K562 (cell line): ENCODE measurements around the gene RBBP7. TPM values are rescaled to one million over a fixed set of nuclear protein-coding genes. Genes with fewer than 3 reads are reported as not detected.

Experiments used
- ATAC-seq: fragments of 200-7000 bp; cut with Tn5 transposase; 3 replicates; pipeline ENCODE4 v1.9.1; 2020; ENCODE audit warnings: moderate library complexity
- BruUV-seq: library from RNA; stranded (reverse); fragments of 400-500 nt; replicated peaks from 2 replicates; lab custom pipeline; 2021; lab: Mats Ljungman, UMichigan
- CTCF ChIA-PET: fragments of 300-600 bp; formaldehyde crosslinking; extraction: SDS; loops from one replicate; lab custom pipeline; 2021; ENCODE audit warnings: low intra/inter-chr PET ratio; lab: Yijun Ruan, JAX
- POLR2A ChIA-PET: fragments of 300-600, 350-650 bp; sonication (Branson Sonifier 250); formaldehyde crosslinking; extraction: SDS; loops from one replicate; lab custom pipeline; 2021; ENCODE audit warnings: antibody characterized with exemption, inconsistent platforms; lab: Yijun Ruan, JAX
- DNase-seq, 4 experiments: peaks; one replicate each; pipeline versions ENCODE4 v3.0.0 to v3.0.0-alpha.2; 2011 to 2018; ENCODE audit warnings: low spot score in 3 of 4, mixed read lengths in 3 of 4; ENCODE audit errors: extremely low read depth in 1 of 4
- FAIRE-seq: peaks from 2 replicates; lab custom pipeline; 2011; peaks lifted over from hg19 to GRCh38; lab: Jason Lieb, UNC
- H2AFZ ChIP-seq: 2 replicates; pipeline ENCODE4 v1.6.0; 2011; ENCODE audit warnings: low read depth, low read length, control low read depth, inconsistent platforms
- H3K27ac ChIP-seq: fragments of 200-600 bp; 3 replicates; pipeline ENCODE4 v1.8.0; 2011; ENCODE audit warnings: low read depth, mild to moderate bottlenecking, control low read depth, inconsistent platforms, low read length, moderate library complexity, mixed read lengths; ENCODE audit errors: extremely low read depth
- H3K27me3 ChIP-seq, 2 experiments: fragments of 300-600 bp in 1 of 2; 2 replicates in 1 of 2; 3 replicates in 1 of 2; pipeline versions ENCODE4 v1.6.0 to v1.8.0; 2011; ENCODE audit warnings: inconsistent platforms in 2 of 2, low read length in 2 of 2, mild to moderate bottlenecking in 1 of 2, mixed read lengths in 1 of 2, moderate library complexity in 1 of 2; ENCODE audit not compliant: control insufficient read depth in 2 of 2, insufficient read depth in 2 of 2
- H3K36me3 ChIP-seq: fragments of 300-600 bp; 3 replicates; pipeline ENCODE4 v1.8.0; 2011; ENCODE audit warnings: mild to moderate bottlenecking, low read length, inconsistent platforms; ENCODE audit not compliant: control insufficient read depth, insufficient read depth
- H3K4me1 ChIP-seq, 2 experiments: fragments of 200-600 bp in 1 of 2; replicated peaks in 1 of 2; 2 replicates in 1 of 2; 3 replicates in 1 of 2; pipeline versions ENCODE4 v1.5.1 to v1.8.0; 2011; ENCODE audit warnings: inconsistent platforms in 2 of 2, low read length in 2 of 2, mild to moderate bottlenecking in 1 of 2, mixed read lengths in 1 of 2, moderate library complexity in 1 of 2; ENCODE audit not compliant: control insufficient read depth in 2 of 2, insufficient read depth in 2 of 2
- H3K4me2 ChIP-seq: 2 replicates; pipeline ENCODE4 v1.6.1; 2011; ENCODE audit warnings: low read length, control low read depth, inconsistent platforms, mixed read lengths; ENCODE audit not compliant: insufficient read depth
- H3K4me3 ChIP-seq: fragments of 200-600 bp; sonication (generic), shearing (Covaris generic); 2 replicates; pipeline ENCODE4 v1.5.1; 2016; ENCODE audit warnings: control low read depth, inconsistent platforms
- H3K79me2 ChIP-seq: fragments of 200-600 bp; 3 replicates; pipeline ENCODE4 v1.8.0; 2011; ENCODE audit warnings: low read length, inconsistent platforms; ENCODE audit not compliant: control insufficient read depth, insufficient read depth
- H3K9ac ChIP-seq, 2 experiments: 2 replicates each; pipeline versions ENCODE4 v1.6.0 to v1.6.1; 2011; ENCODE audit warnings: low read depth in 2 of 2, low read length in 2 of 2, control low read depth in 1 of 2, inconsistent platforms in 1 of 2, mild to moderate bottlenecking in 1 of 2, mixed read lengths in 1 of 2; ENCODE audit not compliant: insufficient read depth in 1 of 2
- H3K9me1 ChIP-seq: one replicate; pipeline ENCODE4 v1.6.0; 2011; ENCODE audit warnings: inconsistent platforms, mild to moderate bottlenecking, low read length, moderate library complexity; ENCODE audit not compliant: control insufficient read depth, insufficient read depth
- H3K9me3 ChIP-seq: replicated peaks from 2 replicates; pipeline ENCODE4 v1.5.1; 2011; ENCODE audit warnings: low read depth, low read length, inconsistent platforms; ENCODE audit not compliant: control insufficient read depth, insufficient read depth
- H4K20me1 ChIP-seq: replicated peaks from 2 replicates; pipeline ENCODE4 v1.6.1; 2011; ENCODE audit warnings: low read length, inconsistent platforms, mixed read lengths; ENCODE audit not compliant: control insufficient read depth, insufficient read depth
- CEBPB ChIP-seq: fragments of 450-650 bp; IDR thresholded peaks from 2 replicates; pipeline ENCODE4 v1.6.1; 2016; ENCODE audit warnings: missing genetic modification characterization, missing compliant biosample characterization
- GATAD2A ChIP-seq: fragments of 450-650 bp; IDR thresholded peaks from 2 replicates; pipeline ENCODE4 v1.6.1; 2017
- KAT7 ChIP-seq: sonication (generic); formaldehyde crosslinking; IDR thresholded peaks from 2 replicates; pipeline ENCODE4 v1.8.0; 2022; ENCODE audit warnings: missing genetic modification reagents, mild to moderate bottlenecking, borderline replicate concordance
- KDM1A ChIP-seq, 2 experiments: fragments of 450-650 bp; IDR thresholded peaks; 2 replicates each; pipeline ENCODE4 v1.6.1; 2016; ENCODE audit warnings: mild to moderate bottlenecking in 2 of 2
- KDM5B ChIP-seq: fragments of 200-600 bp; sonication (generic); IDR thresholded peaks from 2 replicates; pipeline ENCODE4 v1.6.1; 2012; ENCODE audit warnings: low read depth, mild to moderate bottlenecking, moderate library complexity, low read length, control low read depth, inconsistent platforms; ENCODE audit not compliant: insufficient replicate concordance
- NCOA1 ChIP-seq: fragments of 450-650 bp; IDR thresholded peaks from 2 replicates; pipeline ENCODE4 v1.6.1; 2016; ENCODE audit warnings: low read depth
- OTX1 ChIP-seq: fragments of 450-650 bp; formaldehyde crosslinking; IDR thresholded peaks from 2 replicates; pipeline ENCODE4 v1.4.0; 2022; ENCODE audit warnings: mild to moderate bottlenecking
- PHB ChIP-seq: fragments of 250-450 bp; sonication (Bioruptor Pico); IDR thresholded peaks from 2 replicates; pipeline ENCODE4 v1.5.0; 2021
- RAD21 ChIP-seq, 2 experiments: fragments of 250-450 bp in 1 of 2; fragments of 450-650 bp in 1 of 2; sonication (Bioruptor Pico) in 1 of 2; formaldehyde crosslinking in 1 of 2; IDR thresholded peaks in 1 of 2; conservative IDR thresholded peaks in 1 of 2; 2 replicates each; pipeline versions ENCODE4 v1.4.0 to v1.8.0; 2020 to 2022; ENCODE audit warnings: mild to moderate bottlenecking in 2 of 2, moderate library complexity in 1 of 2
- RFX7 ChIP-seq: fragments of 250-450 bp; sonication (Bioruptor Pico); IDR thresholded peaks from 2 replicates; pipeline ENCODE4 v1.5.1; 2021; ENCODE audit warnings: mild to moderate bottlenecking
- SMARCC2 ChIP-seq: fragments of 450-650 bp; IDR thresholded peaks from 2 replicates; pipeline ENCODE4 v1.6.1; 2017; ENCODE audit warnings: antibody characterized with exemption, moderate library complexity, mild to moderate bottlenecking, low read depth
- SNRNP70 ChIP-seq: fragments of 200-400 bp; formaldehyde crosslinking; optimal IDR thresholded peaks from 2 replicates; pipeline ENCODE3; 2017; ENCODE audit warnings: low read depth, low read length
- ZNF165 ChIP-seq: fragments of 250-450 bp; sonication (Bioruptor Pico); IDR thresholded peaks from 2 replicates; pipeline ENCODE4 v1.4.0; 2020; ENCODE audit warnings: borderline replicate concordance
- WGBS: fragments of 100-300 bp; shearing (Covaris generic); methylation state at CpG from one replicate; pipeline ENCODE4 v1.1.6; 2016; ENCODE audit warnings: low coverage, mixed read lengths; ENCODE audit not compliant: insufficient coverage; ENCODE audit errors: missing lambda C conversion rate; 5-methylcytosine and 5-hydroxymethylcytosine counted together
- in situ Hi-C: fragments of 300-500 bp; cut with MboI; formaldehyde crosslinking; loops from 4 replicates; pipeline ENCODE4 v1.15.0; 2018; ENCODE audit warnings: inconsistent platforms, mixed read lengths
- intact Hi-C: fragments of 100-400 bp; cut with micrococcal nuclease; formaldehyde crosslinking; loops from 2 replicates; pipeline ENCODE4 v1.14.2; 2022
- polyA plus RNA-seq, 8 experiments: library from polyadenylated mRNA; depleted of rRNA in 4 of 8; stranded (reverse) in 5 of 8; unstranded in 3 of 8; fragments of >200 nt; fragmentation: Nextera tagmentation in 2 of 8; fragmentation: Illumina TruSeq in 1 of 8; extraction: Ambion mirVana in 2 of 8; extraction: Trizol in 1 of 8; gene quantifications; 2 replicates each; pipeline versions ENCODE4 v1.2.1 to v1.2.3, GENCODE V29; 2011 to 2014; ENCODE audit warnings: inconsistent platforms in 1 of 8, missing spikeins in 1 of 8
- total RNA-seq, 7 experiments: library from RNA; depleted of rRNA in 6 of 7; stranded (reverse); fragments of >200 nt in 6 of 7; fragmentation: Illumina TruSeq in 2 of 7; extraction: Trizol in 2 of 7; gene quantifications; 2 replicates each; pipeline versions ENCODE4 v1.2.1 to v1.2.3, GENCODE V29; 2011 to 2021; ENCODE audit warnings: low replicate concordance in 1 of 7
- TF ChIP-seq, protein P1 (sequence below): fragments of 250-450 bp; sonication (Bioruptor Pico); IDR thresholded peaks from 2 replicates; pipeline ENCODE4 v1.8.0; 2022; ENCODE audit warnings: inconsistent platforms
- TF ChIP-seq, protein P2 (sequence below): sonication (generic); formaldehyde crosslinking; IDR thresholded peaks from 2 replicates; pipeline ENCODE4 v1.8.0; 2023; ENCODE audit warnings: mild to moderate bottlenecking, missing genetic modification reagents
- TF ChIP-seq, protein P3 (sequence below): fragments of 250-450 bp; sonication (Bioruptor Pico); IDR thresholded peaks from 2 replicates; pipeline ENCODE4 v1.6.1; 2021; ENCODE audit warnings: mild to moderate bottlenecking

RBBP7 gene
- total and polyA plus RNA-seq, 9 of the 15 experiments (the other 6 are each of a cell fraction or from before 2014, with no cell fraction given), result 79.0 to 364 (median 182) TPM

DNA sequence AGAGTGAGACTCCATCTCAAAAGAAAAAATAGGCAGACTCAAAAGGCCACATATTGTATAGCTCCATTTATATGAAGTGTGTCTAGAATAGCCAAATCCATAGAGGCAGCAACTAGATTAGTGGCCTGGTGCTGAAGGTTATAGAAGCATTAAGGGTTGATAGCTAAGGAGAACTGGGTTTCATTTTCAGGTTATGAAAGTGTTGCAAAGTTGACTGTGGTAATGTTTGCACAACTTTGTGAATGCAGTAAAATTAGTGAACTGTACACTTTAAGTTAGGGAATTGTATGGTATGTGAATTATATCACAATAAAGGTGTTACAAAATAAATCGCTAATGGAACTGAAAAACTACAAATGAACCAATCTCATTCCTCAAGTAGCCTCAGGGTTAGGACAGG, 55.6 kb downstream of the RBBP7 start:
- no peak for ATAC-seq

DNA sequence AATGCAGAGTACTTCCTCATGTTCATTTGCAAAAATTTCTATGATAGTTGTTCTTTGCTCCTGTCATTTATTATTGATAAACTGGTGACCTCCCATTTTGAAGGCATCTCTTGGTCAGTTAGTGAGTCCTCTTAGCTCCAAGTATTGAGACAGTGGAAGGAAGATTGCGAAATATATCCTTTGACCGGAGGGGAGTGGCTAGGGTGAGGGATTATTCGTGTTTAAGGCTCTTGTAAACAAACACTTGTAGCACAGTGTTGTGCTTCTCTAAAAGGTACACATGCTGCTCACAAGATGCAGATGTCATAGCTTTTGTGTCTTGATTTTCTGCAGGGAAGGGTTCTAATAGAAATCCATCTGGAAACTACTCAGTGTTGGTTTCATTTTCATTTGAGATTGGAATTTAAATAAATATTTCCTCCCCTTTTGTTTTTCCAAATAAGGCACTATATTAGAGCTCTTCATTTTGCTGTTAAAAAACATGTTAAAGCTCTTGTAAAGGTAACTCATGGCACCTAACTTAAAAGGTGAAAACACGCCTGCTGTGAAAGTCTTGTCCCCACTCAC, 62.1 kb downstream of the RBBP7 start:
- Histone ChIP-seq H3K4me2 (peak overlapping the region; percentile 8; the same call in 1 of the 2 replicates), H3K27me3 (no peaks in the 10 kb centered on the region), H3K4me1 (peaks cover 4 to 8% of the 10 kb centered on the region in 2 experiments; a peak in 4 of 5 replicates), H3K27ac (no peak overlapping the region), H2AFZ (no peak overlapping the region), H3K9ac (no peak overlapping the region), H3K79me2 (peaks cover 83% of the 10 kb centered on the region), H3K4me3 (no peak overlapping the region), H3K36me3 (peaks cover 36% of the 10 kb centered on the region; the same call in 2 of the 3 replicates), H3K9me3 (no peaks in the 10 kb centered on the region), H3K9me1 (no peaks in the 10 kb centered on the region), H4K20me1 (no peaks in the 10 kb centered on the region)
- 41% methylated on average over 4 of the region's 4 CpGs for WGBS
- DNase-seq, result peak; percentile 25 to 43 (median 32)
- intact Hi-C loops (no loop called here), in situ Hi-C loops (no loop called here)
- FAIRE-seq, result no peak
- BruUV-seq, result no TSS peak
- peak; percentile 83 for ATAC-seq
- POLR2A ChIA-PET, result interaction anchor here (0.8 to 2.1 kb wide), 4 partner anchors 10 to 37 kb away, joined by 3 to 15 read pairs (median 6); no protein-coding TSS in a partner anchor
- CTCF ChIA-PET, result no interaction called here
- no peak for TF ChIP-seq KDM1A (IDR thresholded peaks at IDR 0.05)
- TF ChIP-seq NCOA1, result no peak
- no peak for TF ChIP-seq SMARCC2
- TF ChIP-seq, protein P1, sequence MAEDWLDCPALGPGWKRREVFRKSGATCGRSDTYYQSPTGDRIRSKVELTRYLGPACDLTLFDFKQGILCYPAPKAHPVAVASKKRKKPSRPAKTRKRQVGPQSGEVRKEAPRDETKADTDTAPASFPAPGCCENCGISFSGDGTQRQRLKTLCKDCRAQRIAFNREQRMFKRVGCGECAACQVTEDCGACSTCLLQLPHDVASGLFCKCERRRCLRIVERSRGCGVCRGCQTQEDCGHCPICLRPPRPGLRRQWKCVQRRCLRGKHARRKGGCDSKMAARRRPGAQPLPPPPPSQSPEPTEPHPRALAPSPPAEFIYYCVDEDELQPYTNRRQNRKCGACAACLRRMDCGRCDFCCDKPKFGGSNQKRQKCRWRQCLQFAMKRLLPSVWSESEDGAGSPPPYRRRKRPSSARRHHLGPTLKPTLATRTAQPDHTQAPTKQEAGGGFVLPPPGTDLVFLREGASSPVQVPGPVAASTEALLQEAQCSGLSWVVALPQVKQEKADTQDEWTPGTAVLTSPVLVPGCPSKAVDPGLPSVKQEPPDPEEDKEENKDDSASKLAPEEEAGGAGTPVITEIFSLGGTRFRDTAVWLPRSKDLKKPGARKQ (CRISPR knock-in tag), result no peak
- no peak for TF ChIP-seq GATAD2A
- TF ChIP-seq SNRNP70, result no peak
- TF ChIP-seq RAD21 (CRISPR knock-in tag; conservative IDR thresholded peaks at IDR 0.05 in 1 of 2, IDR thresholded peaks at IDR 0.05 in 1 of 2), result no peak
- TF ChIP-seq KAT7, result no peak
- peak; percentile 99 for TF ChIP-seq CEBPB (tag)
- TF ChIP-seq, protein P2, sequence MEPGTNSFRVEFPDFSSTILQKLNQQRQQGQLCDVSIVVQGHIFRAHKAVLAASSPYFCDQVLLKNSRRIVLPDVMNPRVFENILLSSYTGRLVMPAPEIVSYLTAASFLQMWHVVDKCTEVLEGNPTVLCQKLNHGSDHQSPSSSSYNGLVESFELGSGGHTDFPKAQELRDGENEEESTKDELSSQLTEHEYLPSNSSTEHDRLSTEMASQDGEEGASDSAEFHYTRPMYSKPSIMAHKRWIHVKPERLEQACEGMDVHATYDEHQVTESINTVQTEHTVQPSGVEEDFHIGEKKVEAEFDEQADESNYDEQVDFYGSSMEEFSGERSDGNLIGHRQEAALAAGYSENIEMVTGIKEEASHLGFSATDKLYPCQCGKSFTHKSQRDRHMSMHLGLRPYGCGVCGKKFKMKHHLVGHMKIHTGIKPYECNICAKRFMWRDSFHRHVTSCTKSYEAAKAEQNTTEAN (CRISPR knock-in tag), result no peak

More for the DNA sequence above, 55.6 kb downstream of the RBBP7 start:
- no peaks in the 10 kb centered on the region for H3K9me1 ChIP-seq
- H3K4me2 ChIP-seq, result no peak overlapping the region
- BruUV-seq, result no TSS peak
- H2AFZ ChIP-seq, result no peak overlapping the region
- DNase-seq, result no peak
- H3K27me3 ChIP-seq, result no peaks in the 10 kb centered on the region
- TF ChIP-seq, protein P3, sequence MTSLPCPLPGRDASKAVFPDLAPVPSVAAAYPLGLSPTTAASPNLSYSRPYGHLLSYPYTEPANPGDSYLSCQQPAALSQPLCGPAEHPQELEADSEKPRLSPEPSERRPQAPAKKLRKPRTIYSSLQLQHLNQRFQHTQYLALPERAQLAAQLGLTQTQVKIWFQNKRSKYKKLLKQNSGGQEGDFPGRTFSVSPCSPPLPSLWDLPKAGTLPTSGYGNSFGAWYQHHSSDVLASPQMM (CRISPR knock-in tag), result no peak
- TF ChIP-seq PHB (CRISPR knock-in tag), result no peak
- no peak for TF ChIP-seq RFX7 (CRISPR knock-in tag)
- no peak for TF ChIP-seq OTX1 (CRISPR knock-in tag)
- no peak for TF ChIP-seq KDM5B
- TF ChIP-seq ZNF165 (CRISPR knock-in tag), result no peak
- H3K27ac ChIP-seq, result no peak overlapping the region
- in situ Hi-C loops, result no loop called here
- no peak overlapping the region for H3K9ac ChIP-seq
- H3K4me1 ChIP-seq, result no peaks in the 10 kb centered on the region; a peak in 1 of 5 replicates
- no peaks in the 10 kb centered on the region for H3K9me3 ChIP-seq
- POLR2A ChIA-PET, result no interaction called here
- peaks cover 46% of the 10 kb centered on the region for H3K79me2 ChIP-seq
- no peaks in the 10 kb centered on the region for H4K20me1 ChIP-seq
- CTCF ChIA-PET, result no interaction called here
- H3K36me3 ChIP-seq, result peaks cover 49% of the 10 kb centered on the region; the same call in 2 of the 3 replicates
- intact Hi-C loops, result no loop called here
- no peak overlapping the region for H3K4me3 ChIP-seq
- FAIRE-seq, result no peak
- WGBS, result 100% methylated on average over 1 of the region's 1 CpG
